ENCODE results near the gene SMAD4.
"Not testable (repeated sequence)": the region's sequence is repeated elsewhere in the genome, so short reads cannot be mapped to it uniquely, and the experiment has no call there.

The SMAD4 gene

GRCh38 chr18:51092117-51092516, 62.1 kb downstream of the SMAD4 start:
- H3K36me3 ChIP-seq (ENCODE audit: control insufficient read depth, insufficient read depth, low read length), result peaks cover 4% of the 10 kb centered on the region
- H3K27ac ChIP-seq (ENCODE audit: low read depth, low read length, severe bottlenecking), result no peak overlapping the region
- H3K9me3 ChIP-seq (ENCODE audit: control insufficient read depth, low read length), result peaks cover 6% of the 10 kb centered on the region
- H3K4me1 ChIP-seq (ENCODE audit: control insufficient read depth, insufficient read depth, low read length, poor library complexity, severe bottlenecking), result peaks cover 3% of the 10 kb centered on the region
- 100% methylated on average over 1 to 2 of the region's 2 CpGs for WGBS, 2 experiments (ENCODE audit: insufficient coverage in 2 of 2)
- H3K4me3 ChIP-seq (ENCODE audit: extremely low read depth, insufficient read depth, low read length, poor library complexity, severe bottlenecking), result no peak overlapping the region

- H3K4me3 ChIP-seq (ENCODE audit: extremely low read depth, insufficient read depth, low read length, poor library complexity, severe bottlenecking); H3K36me3 ChIP-seq (ENCODE audit: control insufficient read depth, insufficient read depth, low read length); H3K9me3 ChIP-seq (ENCODE audit: control insufficient read depth, low read length); H3K4me1 ChIP-seq (ENCODE audit: control insufficient read depth, insufficient read depth, low read length, poor library complexity, severe bottlenecking); H3K27ac ChIP-seq (ENCODE audit: low read depth, low read length, severe bottlenecking): not testable (repeated sequence)
- no CpG with 5 or more reads among the region's 1 CpG for WGBS, 2 experiments (ENCODE audit: insufficient coverage in 2 of 2)
These were observed 63.0 kb downstream of the SMAD4 start for GRCh38 chr18:51092967-51093366.

GRCh38 chr18:51097021-51097822, 67.2 kb downstream of the SMAD4 start:
- 96% methylated on average over 3 to 4 of the region's 6 CpGs for WGBS, 2 experiments (ENCODE audit: insufficient coverage in 2 of 2)
- Histone ChIP-seq H3K36me3 (ENCODE audit: control insufficient read depth, insufficient read depth, low read length) (peaks cover 2% of the 10 kb centered on the region), H3K9me3 (ENCODE audit: control insufficient read depth, low read length) (peaks cover 3% of the 10 kb centered on the region), H3K27ac (ENCODE audit: low read depth, low read length, severe bottlenecking) (no peak overlapping the region), H3K4me3 (ENCODE audit: extremely low read depth, insufficient read depth, low read length, poor library complexity, severe bottlenecking) (no peak overlapping the region), H3K4me1 (ENCODE audit: control insufficient read depth, insufficient read depth, low read length, poor library complexity, severe bottlenecking) (peaks cover 3% of the 10 kb centered on the region)

GRCh38 chr18:51098082-51098481, 68.1 kb downstream of the SMAD4 start:
- Histone ChIP-seq H3K36me3 (ENCODE audit: control insufficient read depth, insufficient read depth, low read length) (peaks cover 2% of the 10 kb centered on the region), H3K27ac (ENCODE audit: low read depth, low read length, severe bottlenecking) (no peak overlapping the region), H3K4me3 (ENCODE audit: extremely low read depth, insufficient read depth, low read length, poor library complexity, severe bottlenecking) (no peak overlapping the region), H3K4me1 (ENCODE audit: control insufficient read depth, insufficient read depth, low read length, poor library complexity, severe bottlenecking) (peaks cover 3% of the 10 kb centered on the region), H3K9me3 (ENCODE audit: control insufficient read depth, low read length) (peaks cover 3% of the 10 kb centered on the region)
- 92 to 95% methylated on average over 4 to 5 of the region's 5 CpGs for WGBS, 2 experiments (ENCODE audit: insufficient coverage in 2 of 2)

GRCh38 chr18:51098513-51098912, 68.5 kb downstream of the SMAD4 start:
- no peak overlapping the region for H3K4me3 ChIP-seq (ENCODE audit: extremely low read depth, insufficient read depth, low read length, poor library complexity, severe bottlenecking)
- peaks cover 2% of the 10 kb centered on the region for H3K36me3 ChIP-seq (ENCODE audit: control insufficient read depth, insufficient read depth, low read length)
- H3K27ac ChIP-seq (ENCODE audit: low read depth, low read length, severe bottlenecking), result no peak overlapping the region
- peaks cover 3% of the 10 kb centered on the region for H3K4me1 ChIP-seq (ENCODE audit: control insufficient read depth, insufficient read depth, low read length, poor library complexity, severe bottlenecking)
- 83 to 100% methylated on average over 1 of the region's 1 CpG for WGBS, 2 experiments (ENCODE audit: insufficient coverage in 2 of 2)
- peaks cover 3% of the 10 kb centered on the region for H3K9me3 ChIP-seq (ENCODE audit: control insufficient read depth, low read length)

- Histone ChIP-seq H3K27ac (ENCODE audit: low read depth, low read length, severe bottlenecking) (no peak overlapping the region), H3K4me1 (ENCODE audit: control insufficient read depth, insufficient read depth, low read length, poor library complexity, severe bottlenecking) (peaks cover 3% of the 10 kb centered on the region), H3K36me3 (ENCODE audit: control insufficient read depth, insufficient read depth, low read length) (peaks cover 2% of the 10 kb centered on the region), H3K9me3 (ENCODE audit: control insufficient read depth, low read length) (peaks cover 3% of the 10 kb centered on the region), H3K4me3 (ENCODE audit: extremely low read depth, insufficient read depth, low read length, poor library complexity, severe bottlenecking) (no peak overlapping the region)
- 91 to 92% methylated on average over 5 to 7 of the region's 8 CpGs for WGBS, 2 experiments (ENCODE audit: insufficient coverage in 2 of 2)
These were observed 70.5 kb downstream of the SMAD4 start for GRCh38 chr18:51100385-51101120.

GRCh38 chr18:51107082-51107481, 77.1 kb downstream of the SMAD4 start:
- Histone ChIP-seq H3K4me1 (ENCODE audit: control insufficient read depth, insufficient read depth, low read length, poor library complexity, severe bottlenecking) (peaks cover 4% of the 10 kb centered on the region), H3K36me3 (ENCODE audit: control insufficient read depth, insufficient read depth, low read length) (no peaks in the 10 kb centered on the region), H3K4me3 (ENCODE audit: extremely low read depth, insufficient read depth, low read length, poor library complexity, severe bottlenecking) (no peak overlapping the region), H3K27ac (ENCODE audit: low read depth, low read length, severe bottlenecking) (no peak overlapping the region), H3K9me3 (ENCODE audit: control insufficient read depth, low read length) (no peaks in the 10 kb centered on the region)
- 96 to 100% methylated on average over 4 to 6 of the region's 6 CpGs for WGBS, 2 experiments (ENCODE audit: insufficient coverage in 2 of 2)

GRCh38 chr18:51107598-51108305, 77.7 kb downstream of the SMAD4 start:
- Histone ChIP-seq H3K4me1 (ENCODE audit: control insufficient read depth, insufficient read depth, low read length, poor library complexity, severe bottlenecking) (peaks cover 4% of the 10 kb centered on the region), H3K9me3 (ENCODE audit: control insufficient read depth, low read length) (no peaks in the 10 kb centered on the region), H3K4me3 (ENCODE audit: extremely low read depth, insufficient read depth, low read length, poor library complexity, severe bottlenecking) (no peak overlapping the region), H3K27ac (ENCODE audit: low read depth, low read length, severe bottlenecking) (no peak overlapping the region), H3K36me3 (ENCODE audit: control insufficient read depth, insufficient read depth, low read length) (no peaks in the 10 kb centered on the region)
- WGBS, 2 experiments (ENCODE audit: insufficient coverage in 2 of 2), result 94% methylated on average over 4 to 5 of the region's 9 CpGs

- H3K36me3 ChIP-seq (ENCODE audit: control insufficient read depth, insufficient read depth, low read length), result no peaks in the 10 kb centered on the region
These were observed 78.3 kb downstream of the SMAD4 start for GRCh38 chr18:51108330-51108729.

GRCh38 chr18:51110073-51110797, 80.2 kb downstream of the SMAD4 start:
- 41 to 53% methylated on average over 33 to 37 of the region's 42 CpGs for whole genome bisulfite sequencing, 2 experiments (ENCODE audit: insufficient coverage in 2 of 2)
- H3K9me3 ChIP-seq (ENCODE audit: control insufficient read depth, low read length), result no peaks in the 10 kb centered on the region
- H3K4me3 ChIP-seq (ENCODE audit: extremely low read depth, insufficient read depth, low read length, poor library complexity, severe bottlenecking), result no peak overlapping the region
- H3K27ac ChIP-seq (ENCODE audit: low read depth, low read length, severe bottlenecking), result no peak overlapping the region
- no peaks in the 10 kb centered on the region for H3K36me3 ChIP-seq (ENCODE audit: control insufficient read depth, insufficient read depth, low read length)
- H3K4me1 ChIP-seq (ENCODE audit: control insufficient read depth, insufficient read depth, low read length, poor library complexity, severe bottlenecking), result peaks cover 4% of the 10 kb centered on the region

More at GRCh38 chr18:51108330-51108729, 78.3 kb downstream of the SMAD4 start:
- H3K9me3 ChIP-seq (ENCODE audit: control insufficient read depth, low read length), result no peaks in the 10 kb centered on the region
- 93 to 100% methylated on average over 3 of the region's 5 CpGs for WGBS, 2 experiments (ENCODE audit: insufficient coverage in 2 of 2)
- H3K4me3 ChIP-seq (ENCODE audit: extremely low read depth, insufficient read depth, low read length, poor library complexity, severe bottlenecking), result no peak overlapping the region
- H3K4me1 ChIP-seq (ENCODE audit: control insufficient read depth, insufficient read depth, low read length, poor library complexity, severe bottlenecking), result peaks cover 4% of the 10 kb centered on the region
- H3K27ac ChIP-seq (ENCODE audit: low read depth, low read length, severe bottlenecking), result no peak overlapping the region
